Activated CD4-positive, alpha-beta T cell treated with anti-CD3 and anti-CD28 coated beads, Interleukin-2, Interleukin-4, amounts not matched to agents 100 ng/mL and 50 ng/mL, durations not matched to agents 16 hours and 8 hours (primary cell): ENCODE data around the gene ACACB.

ENCODE experiments used
- DNase-seq: peaks from one replicate; pipeline ENCODE4 v3.0.0-alpha.2; 2020; ENCODE audit warnings: low spot score

Gene ACACB

DNA sequence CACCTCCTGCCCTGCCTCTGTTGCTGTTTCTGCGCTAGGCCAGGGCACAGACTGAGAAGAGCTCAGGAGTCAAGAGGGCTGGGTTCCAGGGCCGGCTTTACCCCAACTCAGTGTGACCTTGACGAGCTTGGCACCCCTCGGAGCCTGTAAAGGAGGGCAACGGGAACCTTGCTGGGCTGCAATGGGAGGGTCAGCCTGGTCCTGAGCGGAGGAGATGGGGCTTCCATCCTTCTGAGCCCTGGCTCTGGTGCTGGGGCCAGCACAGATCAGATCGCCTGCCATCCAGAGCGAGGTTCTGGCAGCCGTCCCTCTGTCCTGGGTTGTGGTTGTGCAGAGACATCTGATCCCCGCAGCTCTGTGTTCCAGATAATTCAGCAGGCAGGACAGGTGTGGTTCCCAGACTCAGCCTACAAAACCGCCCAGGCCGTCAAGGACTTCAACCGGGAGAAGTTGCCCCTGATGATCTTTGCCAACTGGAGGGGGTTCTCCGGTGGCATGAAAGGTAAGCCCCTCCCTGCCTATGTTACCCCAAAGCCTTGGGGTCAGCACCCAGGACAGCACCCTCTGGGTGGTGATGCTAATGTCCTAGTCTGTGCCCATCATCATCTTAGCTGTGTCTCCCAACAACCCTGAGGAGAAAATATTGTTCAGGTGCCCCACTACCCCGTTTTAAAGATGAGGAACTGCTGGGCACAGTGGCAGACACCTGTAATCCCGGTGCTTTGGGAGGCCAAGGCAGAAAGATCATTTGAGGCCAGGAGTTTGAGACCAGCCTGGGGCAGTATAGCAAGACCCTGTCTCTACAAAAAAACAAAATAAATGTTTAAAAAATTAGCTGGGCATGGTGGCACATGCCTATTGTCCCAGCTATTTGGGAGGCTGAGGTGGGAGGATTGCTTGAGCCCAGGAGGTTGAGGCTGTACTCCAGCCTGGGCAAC, 142.5 kb downstream of the ACACB start:
- DNase-seq = no peak

DNA sequence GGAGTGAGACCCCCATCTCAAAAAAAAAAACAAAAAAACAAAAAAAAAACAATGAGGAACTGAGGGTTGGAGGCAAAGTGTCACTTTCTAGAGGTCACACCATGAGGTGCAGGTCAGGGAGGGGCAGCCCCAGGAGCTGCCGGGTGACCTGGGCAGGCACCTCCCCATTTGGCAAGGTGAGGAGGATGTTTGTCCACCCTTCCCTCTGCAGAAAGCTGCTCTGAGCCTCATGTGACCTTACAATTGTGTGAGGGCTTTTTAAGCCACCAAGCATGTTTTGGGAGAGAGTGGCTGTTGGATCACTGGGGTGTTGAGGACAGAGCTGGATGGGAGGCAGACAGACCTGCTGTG, 143.1 kb downstream of the ACACB start:
- no peak for DNase-seq

DNA sequence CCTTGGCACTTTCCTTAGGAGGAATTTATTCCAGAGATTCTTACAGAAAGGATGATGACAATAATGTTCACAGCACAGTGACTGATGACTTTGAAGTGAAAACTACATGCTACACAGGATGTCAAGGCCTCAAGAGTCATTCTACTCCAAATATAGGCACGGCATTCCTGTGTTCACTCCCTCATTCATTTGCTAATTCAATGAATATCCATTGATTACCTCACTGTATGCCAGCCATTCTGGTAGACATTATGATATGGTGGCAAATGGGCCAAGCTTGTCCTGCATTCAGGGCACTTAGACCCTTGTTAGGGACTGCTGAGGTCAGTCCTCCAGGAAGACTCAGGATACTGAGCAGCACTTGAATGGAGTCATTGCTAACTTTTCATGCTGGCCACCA, 144.7 kb downstream of the ACACB start:
- DNase-seq = no peak

DNA sequence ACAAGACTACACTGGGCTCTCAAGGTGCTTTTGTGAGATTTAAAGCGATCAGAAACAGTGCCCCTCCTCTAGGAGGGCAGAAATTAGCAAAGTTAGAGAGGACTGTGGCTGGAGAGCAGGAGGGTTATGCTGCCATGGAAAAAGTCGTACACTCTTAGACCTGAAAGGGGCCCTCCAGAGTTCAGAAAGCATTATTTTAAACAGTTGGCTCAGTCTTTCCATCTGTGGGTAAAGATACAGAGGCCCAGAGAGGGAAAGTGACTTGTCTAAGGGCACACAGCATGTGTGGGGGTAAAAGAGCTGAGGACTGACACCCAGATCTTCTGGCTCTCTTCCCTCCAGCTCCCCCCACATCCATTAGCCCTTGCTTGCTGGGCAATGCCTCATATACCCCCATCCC, 145.6 kb downstream of the ACACB start:
- DNase-seq = no peak

DNA sequence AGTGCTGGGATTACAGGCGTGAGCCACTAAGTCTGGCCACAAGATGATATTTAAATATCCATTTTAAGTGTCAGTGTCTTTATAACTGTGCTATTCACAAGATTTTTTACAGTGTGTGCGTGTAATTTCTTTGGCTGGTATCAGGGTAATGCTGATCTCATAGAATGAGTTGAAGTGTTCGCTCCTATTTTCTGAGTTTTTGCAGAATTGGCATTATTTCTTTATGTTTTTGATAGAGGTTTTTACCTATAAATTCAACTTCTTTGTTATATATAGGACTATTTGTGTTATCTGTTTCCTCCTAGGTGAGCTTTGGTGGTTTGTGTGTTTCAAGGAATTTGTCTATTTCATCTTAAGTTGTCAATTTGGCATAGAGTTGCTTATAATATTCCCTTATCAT, 147.1 kb downstream of the ACACB start:
- DNase-seq = no peak

DNA sequence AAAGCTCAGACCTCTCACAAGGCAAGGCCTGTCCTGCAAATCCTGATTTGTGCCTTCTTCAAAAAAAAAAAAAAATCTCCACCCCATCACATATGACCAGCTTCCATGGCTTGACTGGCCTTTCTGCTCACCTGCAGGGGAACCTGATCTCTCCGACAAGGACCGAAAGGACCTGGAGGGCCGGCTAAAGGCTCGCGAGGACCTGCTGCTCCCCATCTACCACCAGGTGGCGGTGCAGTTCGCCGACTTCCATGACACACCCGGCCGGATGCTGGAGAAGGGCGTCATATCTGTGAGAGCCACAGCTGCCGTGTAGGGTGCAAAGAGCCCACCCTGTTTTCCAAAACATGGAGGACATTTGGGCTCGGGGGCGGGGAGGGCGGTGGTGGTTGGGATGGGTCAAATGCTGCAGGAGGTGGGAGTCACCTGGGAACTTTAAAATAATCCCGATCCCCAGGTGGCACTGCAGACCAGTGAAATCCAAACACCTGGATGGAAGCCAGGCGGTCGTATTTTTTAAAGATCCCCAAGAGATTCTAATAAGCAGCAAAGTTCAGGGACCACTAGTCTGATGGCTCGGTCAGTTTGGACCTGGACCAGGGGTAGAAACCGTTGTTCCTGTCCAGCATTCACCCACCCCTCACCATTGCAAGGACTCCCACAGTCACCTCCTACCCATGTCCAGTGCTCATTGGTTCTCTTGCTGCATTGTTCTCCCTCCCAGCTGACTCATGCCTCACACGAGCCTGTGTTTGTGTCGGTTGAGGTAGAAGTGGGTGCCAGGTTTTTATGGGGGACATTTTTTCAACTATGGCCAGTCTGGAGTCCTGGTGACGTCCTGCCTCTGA, 147.9 kb downstream of the ACACB start:
- DNase-seq = peak; percentile 64

DNA sequence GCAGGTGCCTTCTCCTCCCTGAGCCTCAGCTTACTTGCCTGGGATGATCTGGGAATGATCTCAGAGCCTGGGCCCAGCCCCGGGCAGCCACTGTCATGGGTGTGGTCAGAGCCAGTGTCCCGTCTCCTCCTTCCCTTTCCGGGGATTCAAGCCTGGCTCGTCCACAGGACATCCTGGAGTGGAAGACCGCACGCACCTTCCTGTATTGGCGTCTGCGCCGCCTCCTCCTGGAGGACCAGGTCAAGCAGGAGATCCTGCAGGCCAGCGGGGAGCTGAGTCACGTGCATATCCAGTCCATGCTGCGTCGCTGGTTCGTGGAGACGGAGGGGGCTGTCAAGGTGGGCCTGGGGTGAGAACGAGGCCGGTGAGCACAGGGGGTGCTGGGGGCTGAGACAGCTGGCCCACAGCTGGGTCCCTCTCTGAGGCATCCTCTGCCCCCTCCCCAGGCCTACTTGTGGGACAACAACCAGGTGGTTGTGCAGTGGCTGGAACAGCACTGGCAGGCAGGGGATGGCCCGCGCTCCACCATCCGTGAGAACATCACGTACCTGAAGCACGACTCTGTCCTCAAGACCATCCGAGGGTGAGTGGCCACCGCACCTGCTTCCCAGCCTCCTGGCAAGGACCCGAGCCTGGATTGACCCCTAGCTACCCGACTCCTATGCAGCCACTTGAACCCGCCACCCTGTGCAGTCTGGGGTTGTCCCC, 148.7 kb downstream of the ACACB start:
- DNase-seq = no peak

DNA sequence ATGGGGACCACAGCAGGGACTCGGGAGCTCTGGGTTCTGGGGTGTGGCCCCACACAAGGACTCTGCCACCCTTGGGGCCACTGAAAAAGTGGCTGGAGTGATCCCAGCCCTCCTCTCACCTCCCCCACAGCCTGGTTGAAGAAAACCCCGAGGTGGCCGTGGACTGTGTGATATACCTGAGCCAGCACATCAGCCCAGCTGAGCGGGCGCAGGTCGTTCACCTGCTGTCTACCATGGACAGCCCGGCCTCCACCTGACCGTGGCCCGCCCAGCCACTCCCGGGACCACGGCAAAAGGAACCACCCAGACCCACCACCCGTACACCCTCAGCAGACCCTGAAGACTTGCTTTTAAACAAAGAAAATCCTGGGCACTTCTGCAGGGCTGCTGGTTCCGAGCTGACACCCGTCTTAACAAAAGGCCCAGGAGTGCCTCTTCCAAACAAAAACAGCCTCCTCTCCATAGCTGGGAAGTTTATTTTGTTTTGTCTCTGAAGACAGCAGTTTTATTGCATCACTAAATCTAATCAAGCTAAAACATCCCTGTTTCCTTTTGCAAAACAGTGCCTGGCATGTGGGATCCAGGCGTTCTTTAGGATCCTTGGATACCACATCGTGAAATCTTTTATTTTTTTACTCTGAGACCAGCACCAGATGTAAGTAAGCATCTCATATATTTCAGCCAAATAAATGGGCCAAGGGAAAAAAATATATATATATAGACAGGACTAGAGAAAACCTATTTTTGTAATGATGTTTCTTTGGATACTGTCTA, 149.9 kb downstream of the ACACB start:
- no peak for DNase-seq

DNA sequence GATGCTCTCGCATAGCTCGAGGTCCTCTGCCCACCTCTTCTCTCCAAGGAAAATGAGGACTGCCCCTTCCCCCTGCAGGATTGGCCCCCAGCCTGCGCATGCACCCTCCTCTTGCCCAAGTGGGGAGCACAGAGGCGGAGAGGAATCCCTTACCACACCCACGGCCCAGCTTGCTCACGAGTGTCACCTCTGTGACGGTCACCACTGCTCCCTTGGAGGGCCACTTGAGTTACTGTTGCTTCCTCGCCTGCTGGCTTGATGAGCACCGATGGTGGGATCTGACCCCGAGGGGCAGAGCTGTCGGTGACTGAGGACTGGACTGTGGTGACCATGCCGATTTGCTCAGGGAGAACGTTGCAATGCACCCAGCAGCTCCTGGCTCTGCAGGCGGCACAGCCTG, 151.0 kb downstream of the ACACB start:
- no peak for DNase-seq

DNA sequence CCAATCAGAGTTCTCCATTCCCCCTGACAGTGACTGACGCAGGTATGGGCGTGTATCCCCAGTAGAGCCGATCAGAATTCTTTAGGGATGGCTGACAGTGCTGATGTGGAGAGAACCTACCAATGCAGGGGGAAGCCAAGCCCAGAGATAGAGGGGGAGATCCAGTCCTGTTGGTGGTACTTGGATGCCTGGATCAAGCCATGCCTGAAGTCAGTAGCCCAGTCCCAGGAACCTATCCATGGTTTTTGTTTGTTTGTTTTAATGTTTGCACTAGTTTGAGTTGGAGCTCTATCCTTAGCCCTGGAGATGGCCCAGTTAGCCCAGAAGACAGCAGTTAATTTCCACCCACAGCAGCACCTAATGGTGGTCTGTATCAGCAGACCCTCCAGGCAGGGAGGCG, 152.5 kb downstream of the ACACB start:
- DNase-seq = no peak

DNA sequence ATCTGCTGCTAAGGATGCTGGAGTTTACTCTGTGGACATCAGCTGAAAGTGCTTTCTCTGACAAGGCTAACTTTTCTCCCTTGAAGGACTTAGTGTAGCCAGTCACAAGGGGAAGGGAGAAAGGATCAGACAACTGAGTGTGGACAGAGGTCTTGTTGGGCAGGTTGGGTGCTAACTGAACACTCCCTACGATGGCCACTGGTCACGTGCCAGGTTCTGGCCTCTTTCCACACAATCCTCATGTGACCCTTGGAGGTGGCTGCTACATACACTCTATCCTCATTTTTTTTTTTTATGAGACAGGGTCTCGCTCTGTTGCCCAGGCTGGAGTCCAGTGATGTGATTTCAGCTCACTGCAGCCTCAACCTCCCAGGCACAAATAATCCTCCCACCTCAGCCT, 153.0 kb downstream of the ACACB start:
- DNase-seq = no peak

DNA sequence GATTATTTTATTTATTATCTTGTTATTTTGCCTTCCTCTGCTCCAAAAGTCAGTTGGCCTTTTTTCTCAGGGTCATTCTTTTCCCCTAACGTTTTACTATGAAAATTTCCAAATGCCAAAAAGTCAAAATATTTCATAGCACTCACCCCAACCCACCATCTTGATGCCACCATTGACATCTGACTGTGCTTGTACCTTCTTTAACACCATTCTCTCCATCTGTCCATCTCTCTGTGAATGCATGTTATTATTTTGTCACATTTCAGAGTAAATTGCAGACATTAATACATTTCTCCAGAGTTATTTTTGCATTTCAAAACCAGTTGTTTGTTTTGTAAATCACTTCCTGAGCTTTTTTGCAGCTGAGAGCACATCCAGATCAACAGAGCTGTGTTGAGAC, 154.1 kb downstream of the ACACB start:
- DNase-seq = no peak

DNA sequence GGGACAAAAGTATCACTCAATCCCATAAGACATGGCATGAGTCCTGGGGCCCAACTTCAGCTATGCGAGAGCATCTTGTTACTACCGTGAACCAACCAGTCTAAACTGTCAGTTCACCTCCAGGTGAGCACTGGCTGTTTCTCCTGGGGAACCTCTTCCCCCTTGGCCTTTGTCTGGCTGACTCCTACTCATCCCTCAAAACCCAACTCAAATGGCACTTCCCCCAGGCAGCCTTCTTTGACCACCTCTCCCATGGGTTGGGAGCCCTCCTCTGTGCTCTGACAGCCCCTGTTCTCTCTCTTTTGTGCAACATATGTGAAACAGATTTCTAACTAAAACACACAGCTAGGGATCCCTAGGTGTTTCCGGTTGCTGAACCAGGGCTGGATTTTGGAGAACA, 155.0 kb downstream of the ACACB start:
- no peak for DNase-seq

DNA sequence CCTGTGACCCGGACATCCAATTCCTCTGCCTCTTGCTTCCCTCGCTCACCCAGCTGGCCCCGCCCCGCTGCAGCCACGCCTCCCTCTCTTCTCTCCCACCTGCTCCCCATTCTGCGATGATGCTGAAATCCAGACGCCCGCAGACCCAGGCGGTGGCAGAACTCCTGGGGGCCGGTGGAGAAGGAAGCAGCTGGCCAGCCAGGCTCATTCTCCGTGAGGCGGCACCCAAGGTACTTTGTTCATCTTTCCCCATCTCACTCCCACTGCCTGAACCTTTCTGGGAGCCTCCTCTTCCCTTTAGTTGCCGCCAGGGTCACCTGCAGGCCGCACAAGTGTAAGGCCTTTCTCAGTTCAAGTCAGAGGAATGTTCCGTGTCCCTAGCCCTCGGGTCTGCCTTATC, 157.0 kb downstream of the ACACB start:
- DNase-seq = no peak

DNA sequence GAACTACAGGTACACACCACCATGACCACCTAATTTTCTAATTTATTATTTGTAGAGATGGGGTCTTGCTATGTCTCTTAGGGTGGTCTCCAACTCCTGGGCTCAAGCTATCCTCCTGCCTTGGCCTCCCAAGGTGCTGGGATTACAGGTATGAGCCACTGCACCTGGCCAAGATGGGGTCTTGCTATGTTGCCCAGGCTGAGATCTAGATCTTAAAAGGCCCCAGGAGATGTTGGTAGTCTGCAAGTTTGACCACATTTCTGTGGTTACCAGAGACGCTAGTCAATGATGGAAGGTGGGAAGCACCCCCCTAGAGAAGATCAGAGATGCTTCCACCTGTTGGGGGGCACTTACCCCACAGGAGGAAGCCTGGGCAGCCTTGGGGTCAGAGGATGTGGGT, 158.0 kb downstream of the ACACB start:
- no peak for DNase-seq

DNA sequence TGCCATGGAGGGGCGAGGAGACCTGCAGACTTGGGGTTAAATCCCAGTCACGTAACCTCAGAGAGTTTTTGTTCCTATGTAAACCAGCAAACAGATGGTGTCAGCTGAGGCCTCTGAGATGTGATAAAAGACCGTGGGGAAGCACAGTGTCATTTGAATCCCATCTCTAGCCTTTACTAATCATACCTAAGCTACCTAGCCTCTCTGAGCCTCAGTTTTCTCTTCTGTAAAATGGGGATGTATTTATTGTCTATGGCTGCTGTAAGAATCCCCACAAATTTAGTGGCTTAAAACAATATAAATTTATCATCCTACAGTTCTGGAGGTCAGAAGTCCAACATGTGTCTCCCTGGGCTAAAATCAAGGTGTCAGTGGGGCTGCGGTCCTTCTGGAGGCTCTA, 158.8 kb downstream of the ACACB start:
- no peak for DNase-seq

DNA sequence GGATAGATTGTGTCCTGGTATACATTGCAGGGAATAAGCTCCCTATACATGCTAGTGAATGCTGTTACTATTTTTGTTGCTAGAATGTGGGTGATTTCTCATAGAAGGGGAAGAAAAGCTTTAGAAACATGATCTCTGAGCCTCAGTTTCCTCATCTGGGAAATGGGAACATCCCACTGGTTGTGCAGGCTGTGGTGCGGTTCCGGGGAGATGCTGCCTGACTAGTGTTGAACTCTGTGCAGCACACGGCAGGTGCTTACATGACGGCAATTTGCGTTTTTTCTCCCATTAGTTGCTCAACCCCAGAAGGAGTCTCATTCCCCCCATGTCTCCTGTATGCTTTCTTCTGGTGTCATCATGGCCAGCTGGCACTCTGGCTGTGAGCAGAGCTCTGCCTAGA, 159.8 kb downstream of the ACACB start:
- DNase-seq = no peak

DNA sequence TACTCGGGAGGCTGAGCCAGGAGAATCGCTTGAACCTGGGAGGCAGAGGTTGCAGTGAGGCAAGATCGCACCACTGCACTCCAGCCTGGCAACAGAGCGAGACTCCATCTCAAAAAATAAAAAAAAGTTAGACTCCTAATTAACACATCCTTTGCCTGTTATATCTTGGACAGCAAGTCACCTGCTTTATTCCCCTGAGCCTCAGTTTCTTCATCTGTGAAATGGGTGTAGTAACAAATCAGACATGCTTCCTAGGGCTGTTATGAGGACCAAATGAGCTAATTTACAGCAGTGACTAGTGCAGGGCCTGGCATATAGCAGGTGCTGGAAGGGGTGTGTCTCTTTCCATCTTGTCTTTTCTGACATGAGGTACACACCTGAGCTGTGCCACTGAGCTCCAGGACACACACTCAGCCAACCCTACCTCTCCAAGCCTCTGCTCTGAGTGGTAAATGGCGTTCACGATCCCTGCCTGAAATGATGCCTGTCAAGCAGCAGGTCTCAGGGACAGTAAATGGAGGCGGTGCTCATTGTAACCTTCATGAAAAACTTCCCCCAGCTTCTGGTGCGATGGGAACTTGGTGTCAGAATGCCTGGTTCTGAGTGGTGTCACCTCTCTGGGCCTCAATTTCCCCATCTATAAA, 161.0 kb downstream of the ACACB start:
- no peak for DNase-seq

DNA sequence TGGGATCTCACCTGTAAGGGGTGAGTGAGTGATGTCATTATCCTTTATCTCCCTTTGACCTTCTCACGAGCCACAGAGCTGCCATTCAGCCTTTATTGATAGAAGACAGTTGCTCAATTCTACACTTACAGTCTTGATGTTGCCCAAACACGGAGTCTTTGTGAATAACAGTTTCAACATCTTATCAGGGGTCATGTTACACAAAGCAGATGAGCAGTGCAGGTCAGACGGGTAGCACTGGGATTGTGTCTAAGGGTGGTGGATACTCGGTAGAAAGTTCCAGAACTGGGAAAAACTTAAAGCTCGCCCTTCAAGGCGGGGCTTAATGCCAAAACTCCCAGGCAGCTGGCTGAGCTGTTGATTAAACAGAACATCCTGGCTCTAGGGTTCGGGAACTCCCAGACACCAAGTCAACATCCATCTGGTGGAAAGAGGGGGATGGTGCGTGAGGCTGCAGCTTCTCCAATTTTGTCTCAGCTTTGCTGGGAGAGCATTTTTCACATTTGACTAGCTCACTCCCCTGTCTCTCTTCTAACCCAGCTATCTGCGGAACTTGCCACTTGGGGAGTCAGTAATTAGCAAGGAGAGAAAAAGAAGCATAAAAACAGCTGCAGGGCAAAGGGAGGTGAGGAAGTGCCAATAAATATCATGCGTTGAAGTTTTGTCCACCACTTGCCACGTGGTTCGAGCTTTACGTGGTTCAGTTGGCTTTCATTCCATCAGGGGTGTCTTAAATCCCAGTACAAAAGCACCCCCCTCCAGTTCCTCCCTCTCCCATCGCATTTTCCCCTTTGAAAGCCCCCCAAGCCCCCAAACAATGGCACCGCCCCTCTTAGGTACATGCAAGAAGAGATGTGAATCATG, 161.7 kb downstream of the ACACB start:
- no peak for DNase-seq

DNA sequence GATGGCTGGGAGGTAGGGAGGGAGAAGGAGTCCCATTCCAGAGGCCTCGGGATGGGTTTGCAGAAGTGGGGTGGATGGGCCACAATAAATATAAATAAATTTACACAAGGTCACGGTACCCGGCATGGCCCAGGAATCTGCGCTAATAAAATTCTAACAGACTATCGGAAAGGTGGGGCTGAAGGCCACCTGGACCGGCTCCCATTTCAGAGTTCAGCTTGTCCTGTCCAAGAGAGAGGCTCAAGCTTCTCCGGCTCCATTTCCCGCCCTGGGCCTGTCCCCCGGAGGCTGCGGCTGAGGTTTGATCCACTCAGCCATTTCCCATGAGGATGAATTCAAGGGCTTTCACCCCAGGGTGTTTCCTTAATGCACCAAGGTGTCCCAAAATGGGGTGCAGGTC, 162.5 kb downstream of the ACACB start:
- no peak for DNase-seq
